GM19438 (cell line): ENCODE data around the gene CALML3.
"Not testable (repeated sequence)": the region's sequence is repeated elsewhere in the genome, so short reads cannot be mapped to it uniquely, and the experiment has no call there.

ENCODE experiments used
- ATAC-seq: cut with Tn5 transposase; IDR thresholded peaks from one replicate; pipeline ENCODE4 v1.9.1; 2021; ENCODE audit warnings: low read depth; ENCODE audit not compliant: unreplicated experiment

CALML3 gene

DNA sequence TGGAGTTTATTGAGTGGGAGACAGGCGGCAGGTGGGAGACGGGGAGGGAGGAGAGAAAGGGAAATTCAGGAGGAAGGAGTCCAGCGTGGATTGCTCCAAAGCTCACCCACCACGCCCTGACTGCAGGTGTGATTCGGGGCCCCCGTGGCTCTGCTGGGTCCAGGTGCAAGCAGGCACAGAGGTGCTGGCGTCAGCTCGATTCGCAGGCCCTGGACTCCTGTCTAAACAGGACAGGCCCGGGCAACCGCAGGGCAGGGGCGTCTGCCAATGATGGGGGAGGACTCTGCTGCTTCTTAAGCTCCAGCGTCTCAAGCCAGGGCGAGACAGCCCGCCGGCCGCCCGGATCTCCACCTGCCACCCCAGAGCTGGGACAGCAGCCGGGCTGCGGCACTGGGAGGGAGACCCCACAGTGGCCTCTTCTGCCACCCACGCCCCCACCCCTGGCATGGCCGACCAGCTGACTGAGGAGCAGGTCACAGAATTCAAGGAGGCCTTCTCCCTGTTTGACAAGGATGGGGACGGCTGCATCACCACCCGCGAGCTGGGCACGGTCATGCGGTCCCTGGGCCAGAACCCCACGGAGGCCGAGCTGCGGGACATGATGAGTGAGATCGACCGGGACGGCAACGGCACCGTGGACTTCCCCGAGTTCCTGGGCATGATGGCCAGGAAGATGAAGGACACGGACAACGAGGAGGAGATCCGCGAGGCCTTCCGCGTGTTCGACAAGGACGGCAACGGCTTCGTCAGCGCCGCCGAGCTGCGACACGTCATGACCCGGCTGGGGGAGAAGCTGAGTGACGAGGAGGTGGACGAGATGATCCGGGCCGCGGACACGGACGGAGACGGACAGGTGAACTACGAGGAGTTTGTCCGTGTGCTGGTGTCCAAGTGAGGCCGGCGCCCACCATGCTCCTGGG is at the start of gene CALML3:
CALML3 (plus strand) TSS at position 321 of the 920 bp plus-strand sequence; CDS start at position 446, 125 bp downstream.
- ATAC-seq: no peak

DNA sequence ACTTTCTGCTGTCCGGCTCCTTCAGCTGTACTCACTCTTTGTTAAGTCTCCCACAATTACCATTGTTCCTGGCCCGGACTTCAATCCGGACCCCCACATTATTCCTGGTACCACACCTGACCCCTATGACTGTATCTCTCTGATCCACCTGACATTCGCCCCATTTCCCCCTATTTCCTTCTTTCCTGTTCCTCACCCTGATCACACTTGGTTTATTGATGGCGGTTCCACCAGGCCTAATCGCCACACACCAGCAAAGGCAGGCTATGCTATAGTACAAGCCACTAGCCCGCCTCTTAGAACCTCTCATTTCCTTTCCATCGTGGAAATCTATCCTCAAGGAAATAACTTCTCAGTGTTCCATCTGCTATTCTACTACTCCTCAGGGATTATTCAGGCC is 49.7 kb upstream of the CALML3 start:
- ATAC-seq: not testable (repeated sequence)

DNA sequence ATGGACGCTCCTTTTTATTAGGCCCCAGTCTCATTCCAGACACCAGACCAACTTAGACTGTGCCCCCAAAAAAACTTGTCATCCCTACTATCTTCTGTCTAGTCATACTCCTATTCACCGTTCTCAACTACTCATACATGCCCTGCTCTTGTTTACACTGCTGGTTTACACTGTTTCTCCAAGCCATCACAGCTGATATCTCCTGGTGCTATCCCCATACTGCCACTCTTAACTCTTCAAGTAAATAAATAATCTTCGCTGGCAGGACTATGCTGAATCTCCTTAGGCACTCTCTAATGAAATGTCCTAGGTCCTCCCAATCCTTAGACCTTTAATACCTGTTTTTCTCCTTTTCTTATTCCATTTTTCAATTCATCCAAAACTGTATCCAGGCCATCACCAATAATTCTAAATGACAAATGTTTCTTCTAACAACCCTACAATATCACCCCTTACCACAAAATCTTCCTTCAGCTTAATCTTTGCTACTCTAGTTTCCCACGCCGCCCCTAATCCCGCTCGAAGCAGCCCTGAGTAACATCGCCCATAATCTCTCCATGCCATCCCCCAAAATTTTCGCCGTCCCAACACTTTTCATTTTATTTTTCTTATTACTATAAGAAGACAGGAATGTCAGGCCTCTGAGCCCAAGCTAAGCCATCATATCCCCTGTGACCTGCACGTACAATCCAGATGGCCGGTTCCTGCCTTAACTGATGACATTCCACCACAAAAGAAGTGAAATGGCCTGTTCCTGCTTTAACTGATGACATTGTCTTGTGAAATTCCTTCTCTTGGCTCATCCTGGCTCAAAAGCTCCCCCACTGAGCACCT is 48.6 kb upstream of the CALML3 start:
- ATAC-seq: not testable (repeated sequence)

DNA sequence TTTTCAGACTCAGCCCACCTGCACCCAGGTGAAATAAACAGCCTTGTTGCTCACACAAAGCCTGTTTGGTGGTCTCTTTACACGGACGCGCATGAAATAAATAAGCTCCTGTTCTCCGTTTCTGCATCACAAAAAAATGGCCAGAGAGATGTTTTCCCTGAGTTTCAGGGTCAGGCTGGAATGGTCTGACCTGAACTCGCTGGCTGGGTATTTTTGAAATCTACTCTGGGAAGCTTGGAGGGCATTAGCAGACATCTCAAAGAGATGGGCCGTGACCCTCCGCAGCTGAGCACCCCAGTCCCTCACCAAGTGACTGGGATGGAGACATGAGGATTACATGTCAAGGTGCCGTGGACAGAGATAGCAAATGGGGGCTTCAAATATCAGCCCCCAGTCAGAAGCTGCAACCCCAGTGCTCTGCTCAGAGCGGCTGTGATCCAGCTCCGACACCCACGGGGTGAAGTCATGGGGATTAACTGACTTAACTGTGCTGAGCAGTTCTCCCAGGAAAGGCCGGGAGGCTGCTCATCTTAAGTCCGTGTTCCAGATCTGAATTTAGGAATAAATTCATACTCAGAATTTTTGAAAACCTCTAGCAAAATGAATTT is 47.7 kb upstream of the CALML3 start:
- ATAC-seq: no peak

DNA sequence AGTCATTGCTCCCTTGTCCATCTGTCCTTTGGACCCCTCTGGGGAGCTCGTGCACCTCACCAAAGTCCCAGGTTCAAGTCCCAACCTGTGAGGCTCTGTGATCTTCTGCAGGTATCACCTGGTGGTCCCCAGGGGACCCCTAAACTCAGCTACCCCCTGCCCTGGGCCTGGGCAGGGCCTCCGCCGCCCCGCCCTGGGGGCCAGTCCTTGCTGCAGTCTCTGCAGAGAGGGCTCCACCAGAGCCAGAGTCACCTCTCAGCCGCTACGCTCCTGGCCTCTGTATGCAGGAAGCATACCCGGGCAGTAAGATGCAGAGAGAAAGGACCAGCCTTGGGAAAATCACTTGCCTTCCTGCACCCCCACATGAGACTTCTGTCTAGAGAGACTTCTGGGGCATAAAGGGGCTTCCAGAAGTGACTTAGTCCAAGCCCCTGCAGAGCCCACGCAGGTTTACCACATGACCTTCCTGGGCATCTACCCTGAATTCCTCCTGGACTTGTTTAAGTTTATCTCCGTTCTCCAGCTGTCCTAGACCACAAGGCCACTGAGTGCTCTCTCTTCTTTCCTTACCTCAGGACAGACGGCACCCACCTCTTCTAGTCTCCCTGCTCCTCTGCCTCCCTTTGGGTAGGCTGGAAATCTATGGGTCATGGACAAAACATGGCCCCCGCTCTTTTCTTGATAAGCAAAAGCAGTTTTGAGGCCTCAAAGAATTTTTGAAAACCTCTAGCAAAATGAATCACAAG is 46.6 kb upstream of the CALML3 start:
- ATAC-seq: no peak

DNA sequence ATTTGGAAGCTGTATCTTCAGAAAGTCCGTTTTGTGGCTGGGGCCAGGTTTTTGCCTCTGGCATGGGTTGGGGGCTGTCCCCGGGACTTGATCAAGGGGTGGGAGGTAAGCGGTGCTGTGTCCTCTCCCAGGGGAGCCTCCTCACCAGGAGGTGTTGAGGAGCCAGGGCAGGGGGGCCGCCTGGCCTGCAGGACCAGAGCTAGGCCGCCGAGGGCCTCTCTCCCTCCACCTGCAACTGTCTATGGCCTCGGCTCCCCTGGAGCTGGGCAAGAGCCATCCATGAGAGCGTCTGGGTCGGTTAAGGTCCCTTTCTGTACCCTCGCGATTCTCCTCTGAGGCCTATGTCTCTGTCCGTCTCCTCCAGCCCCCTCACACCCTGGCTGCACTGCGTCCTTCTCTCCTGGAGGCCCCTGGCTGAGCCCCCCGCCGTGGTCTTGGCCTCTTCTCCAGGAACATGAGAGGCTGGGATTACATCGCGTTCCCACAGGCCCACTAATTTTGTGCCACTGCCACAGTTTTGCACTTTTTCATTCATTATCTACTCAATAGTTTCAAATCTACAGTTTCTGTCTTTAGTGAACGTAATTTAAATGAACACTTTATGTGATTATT is 46.0 kb upstream of the CALML3 start:
- ATAC-seq: no peak

DNA sequence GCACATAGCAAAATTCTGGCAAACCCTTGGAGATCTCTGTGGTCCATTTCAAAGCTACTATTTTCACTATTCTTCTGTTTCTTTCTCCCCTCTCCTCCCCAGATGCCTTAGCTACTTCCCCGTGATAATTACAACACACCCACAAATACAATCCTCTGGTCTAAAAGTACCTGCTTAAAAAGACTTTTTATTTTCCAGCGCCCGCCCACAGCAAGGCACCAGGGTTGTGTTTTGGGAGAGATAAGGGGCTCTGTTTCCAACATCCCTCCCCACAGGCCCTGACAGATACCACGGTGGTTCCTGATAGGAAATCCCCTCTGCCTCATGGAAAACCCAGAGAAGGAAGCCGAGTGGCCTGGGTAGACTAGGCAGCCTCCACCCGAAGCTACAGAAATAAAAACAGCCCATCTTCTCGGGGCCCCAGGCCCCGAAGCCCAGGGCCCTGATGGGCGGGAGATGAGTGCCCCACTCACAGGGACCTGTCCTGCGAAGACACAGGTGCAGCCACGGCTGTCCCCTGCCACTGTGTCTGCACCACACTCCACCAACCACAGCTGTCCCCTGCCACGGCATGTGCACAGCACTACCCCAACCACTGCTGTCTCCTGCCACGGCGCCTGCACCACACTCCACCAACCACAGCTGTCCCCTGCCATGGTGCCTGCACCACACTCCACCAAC is 45.1 kb upstream of the CALML3 start:
- ATAC-seq: no peak

DNA sequence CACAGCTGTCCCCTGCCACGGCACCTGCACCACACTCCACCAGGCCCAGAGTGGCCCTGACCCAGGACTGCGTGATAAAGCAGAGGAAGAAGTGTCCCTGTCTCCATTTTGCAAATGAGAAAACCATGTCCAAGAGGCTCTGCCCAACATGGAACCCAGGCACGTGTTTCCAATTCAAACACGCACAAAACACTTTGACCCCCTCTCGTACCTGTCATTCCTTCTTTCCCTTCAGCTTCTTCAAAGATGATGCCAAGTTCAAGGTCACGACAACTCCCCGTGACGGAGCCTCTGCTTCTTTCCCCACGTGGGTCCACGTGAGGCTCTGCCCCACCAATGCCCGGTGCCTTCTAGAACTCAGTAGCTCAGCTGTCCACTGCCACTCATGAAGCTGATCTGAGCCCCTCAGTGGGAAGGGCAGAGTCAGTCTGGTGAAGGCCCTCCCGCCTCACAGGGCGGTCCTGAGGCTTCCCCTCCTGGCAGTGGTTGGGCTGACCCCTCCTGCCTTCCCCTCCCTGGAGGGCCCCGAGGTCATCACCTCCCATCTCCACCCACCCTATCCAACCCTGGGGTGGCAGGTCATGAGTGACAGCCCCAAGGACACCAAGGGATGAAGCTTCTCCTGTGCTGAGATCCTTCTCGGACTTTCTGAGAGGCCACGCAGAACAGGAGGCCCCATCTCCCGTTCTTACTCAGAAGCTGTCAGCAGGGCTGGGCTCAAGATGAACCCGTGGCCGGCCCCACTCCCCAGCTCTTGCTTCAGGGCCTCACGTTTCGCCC is 44.4 kb upstream of the CALML3 start:
- no peak for ATAC-seq

DNA sequence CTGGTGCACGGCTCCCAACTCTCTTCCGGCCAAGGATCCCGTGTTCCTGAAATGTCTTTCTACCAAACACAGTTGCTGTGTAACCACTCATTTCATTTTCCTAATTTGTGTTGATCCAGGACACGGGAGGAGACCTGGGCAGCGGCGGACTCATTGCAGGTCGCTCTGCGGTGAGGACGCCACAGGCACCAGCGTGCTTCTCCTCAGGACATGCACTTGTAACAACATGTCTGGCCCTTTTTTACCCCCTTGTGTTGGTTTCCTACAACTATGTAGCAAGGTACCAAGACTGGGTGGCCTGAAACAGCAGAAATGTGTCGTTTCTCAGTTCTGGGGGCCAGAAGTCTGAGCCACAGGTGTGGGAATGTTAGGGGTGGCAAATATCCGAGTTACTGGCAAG is 43.6 kb upstream of the CALML3 start:
- ATAC-seq: no peak

DNA sequence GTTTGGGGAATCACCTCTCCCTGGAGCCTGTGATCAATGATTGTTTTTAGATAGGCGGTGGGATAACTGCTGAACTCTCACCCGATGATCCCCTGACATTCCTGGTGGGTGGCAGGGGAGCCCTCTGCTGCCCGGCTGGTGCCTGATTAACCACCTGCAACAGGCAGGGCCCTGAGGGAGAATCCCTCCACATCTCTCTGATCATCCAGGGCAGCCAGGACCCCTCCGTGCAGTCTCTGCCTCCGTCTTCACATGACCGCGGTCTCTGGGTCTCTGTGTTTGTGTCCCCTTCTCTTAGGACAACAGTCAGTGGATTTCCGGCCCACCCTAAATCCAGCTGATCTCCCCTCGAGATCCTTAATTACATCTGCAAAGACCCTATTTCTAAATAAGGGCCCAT is 42.7 kb upstream of the CALML3 start:
- ATAC-seq: no peak

DNA sequence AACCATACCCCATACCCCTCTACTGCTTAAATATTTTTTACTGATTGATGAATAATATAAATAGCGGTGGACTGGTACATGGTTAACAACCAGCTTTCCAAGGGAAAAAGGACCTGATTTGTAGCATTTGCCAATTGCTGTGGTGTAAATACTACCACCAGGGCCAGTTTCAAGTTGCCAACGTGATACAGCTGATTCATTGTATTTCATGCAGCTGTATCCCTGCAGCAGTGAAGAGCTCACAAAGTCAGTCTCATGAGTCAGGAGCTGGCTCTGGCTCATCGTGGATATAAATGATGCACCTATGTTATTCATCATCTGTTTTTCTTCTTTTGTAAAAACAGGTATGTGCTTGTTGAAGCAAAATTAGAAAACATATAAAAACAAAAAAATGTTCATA is 40.6 kb upstream of the CALML3 start:
- ATAC-seq: no peak

DNA sequence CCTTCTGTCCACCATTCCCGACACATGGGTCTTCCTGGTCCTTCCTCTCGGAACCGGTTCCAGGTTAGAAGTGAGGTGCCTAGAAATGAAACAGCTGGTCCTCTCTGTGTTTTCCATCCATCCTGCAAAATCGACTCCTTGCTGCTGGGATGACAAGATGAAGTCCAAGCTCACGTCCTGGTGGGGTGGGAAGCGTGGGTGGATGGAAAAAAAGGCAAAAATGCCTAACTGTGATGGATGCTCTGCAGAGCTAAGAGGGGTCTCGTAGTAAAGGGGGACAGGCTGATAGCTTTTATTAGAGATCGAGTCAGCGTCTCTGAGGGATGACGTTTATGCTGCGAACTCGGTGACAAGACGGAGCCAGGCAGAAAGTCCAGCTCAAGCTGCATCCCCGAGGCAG is 39.5 kb upstream of the CALML3 start:
- ATAC-seq: no peak

DNA sequence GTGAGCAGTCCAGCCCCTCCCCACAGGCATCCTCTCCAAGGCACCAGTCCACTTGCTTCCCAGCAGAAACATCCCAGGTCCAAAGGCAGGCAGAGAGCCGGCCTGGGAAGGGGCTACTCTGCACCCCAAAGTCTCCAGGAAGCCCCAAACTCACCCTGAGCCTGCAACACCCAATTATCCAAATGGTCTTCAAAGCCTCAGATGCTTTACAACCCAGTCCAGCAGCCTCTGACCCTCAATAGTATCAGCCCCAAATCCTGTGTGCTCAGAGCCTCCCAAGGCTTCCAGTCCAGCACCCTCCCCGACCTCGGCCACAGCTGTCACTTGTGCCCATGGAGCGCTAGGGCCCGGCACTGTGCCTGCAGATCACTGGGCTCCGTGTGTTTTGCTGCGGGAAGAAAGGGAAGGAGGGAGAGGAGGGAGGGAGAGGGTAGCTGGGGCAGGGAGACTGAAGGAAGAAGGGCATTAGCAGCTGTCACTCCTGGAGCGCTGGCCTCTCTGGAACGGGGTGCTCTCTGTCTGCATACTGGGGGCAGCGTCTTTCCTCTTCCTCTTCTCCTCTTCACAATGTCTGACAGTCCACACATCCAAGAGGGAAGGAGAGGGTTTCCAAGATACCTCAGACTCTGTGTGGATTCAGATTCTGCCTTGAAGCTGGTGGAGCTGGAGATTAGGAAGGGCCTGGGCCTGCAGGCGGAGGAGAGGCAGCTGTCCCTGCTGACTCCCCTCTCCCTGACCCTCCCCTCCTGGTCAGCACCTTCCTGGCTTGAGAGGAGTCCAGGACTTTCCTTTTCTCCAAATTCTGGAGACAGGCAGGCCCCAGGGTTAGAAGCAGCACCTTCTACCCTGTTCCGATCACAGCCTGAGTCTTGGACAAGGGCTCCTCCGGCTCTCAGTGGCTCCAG is 38.6 kb upstream of the CALML3 start:
- ATAC-seq: no peak

DNA sequence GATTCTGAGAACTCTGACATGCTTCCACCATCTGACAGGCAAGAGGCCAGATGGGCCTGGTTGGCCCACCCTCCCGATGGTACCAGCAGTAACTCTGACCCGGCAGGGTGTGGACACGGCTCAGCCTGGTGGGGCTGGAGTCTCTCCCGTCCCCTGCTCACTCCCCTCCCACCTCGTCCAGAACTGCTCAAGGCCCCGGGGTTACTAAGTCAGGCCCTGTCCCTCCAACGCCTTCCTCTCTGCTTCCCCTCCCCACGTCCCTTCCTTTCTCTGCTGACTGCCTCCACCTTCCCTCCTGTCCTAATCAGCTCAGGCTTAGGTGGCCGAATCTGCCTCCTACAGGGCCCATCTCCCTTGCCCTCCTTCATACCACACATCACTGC is 37.9 kb upstream of the CALML3 start:
- no peak for ATAC-seq

DNA sequence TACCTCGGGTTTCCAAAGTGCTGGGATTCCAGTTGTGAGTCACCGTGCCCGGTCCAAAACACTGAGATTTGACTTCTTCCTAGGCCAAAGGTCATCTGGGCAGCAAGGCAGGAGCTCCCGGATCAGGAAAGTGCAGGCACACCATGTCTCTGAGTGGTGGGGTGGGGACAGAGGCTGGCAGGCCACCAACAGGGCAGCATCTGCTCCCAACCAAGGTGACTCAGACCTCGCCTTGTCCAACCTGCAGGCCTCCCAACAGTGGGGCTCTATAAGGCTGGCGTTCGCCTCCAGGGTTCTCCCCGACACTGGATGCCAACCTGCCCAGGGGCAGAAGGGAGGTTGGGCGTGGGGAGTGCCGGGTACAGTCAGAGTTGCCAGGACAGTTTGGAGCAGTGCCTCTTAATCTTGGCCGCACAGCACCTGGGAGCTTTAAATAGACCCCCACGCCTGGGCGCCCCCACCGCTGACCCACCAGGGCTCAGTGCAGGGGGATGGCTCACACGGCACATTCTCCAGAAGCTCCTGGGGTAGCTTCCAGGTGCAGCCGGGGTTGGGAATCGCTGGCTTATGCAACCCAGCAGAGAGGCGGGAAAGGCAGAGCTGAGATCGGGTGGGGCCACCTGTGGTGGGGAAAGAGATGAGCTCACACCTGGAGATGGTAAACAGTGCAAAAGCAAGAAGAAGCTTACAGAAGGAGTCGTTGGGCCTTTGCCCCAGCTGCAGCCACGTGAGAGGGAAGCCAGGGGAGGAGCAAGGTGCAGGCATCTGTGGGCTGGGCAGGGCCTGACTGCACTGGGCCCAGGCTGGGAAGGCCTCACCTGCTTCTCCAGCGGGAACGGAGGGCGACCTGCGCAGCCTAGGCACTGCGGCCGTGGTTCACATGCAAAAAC is 36.2 kb upstream of the CALML3 start:
- ATAC-seq: no peak

DNA sequence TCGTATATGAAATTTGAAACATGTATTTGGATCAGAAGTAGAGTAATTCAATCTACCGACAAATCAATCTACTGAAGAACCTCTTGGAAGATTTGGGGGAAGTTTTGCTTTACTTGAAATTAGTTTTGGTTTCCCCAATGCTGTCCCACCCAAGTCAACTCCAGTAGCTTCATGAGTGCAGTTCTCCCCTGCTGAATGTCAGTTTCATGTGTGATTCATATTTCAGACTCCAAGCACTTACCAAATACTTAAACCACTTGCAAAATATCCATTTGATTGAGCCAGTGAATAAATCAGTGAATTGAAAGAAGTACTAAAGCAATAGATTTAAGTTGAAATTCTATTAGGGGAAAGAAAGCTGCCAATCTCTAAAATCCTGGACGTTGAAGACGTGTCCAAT is 34.7 kb upstream of the CALML3 start:
- no peak for ATAC-seq
